GM10847 (cell line): ENCODE data around the gene CLIP1.

Experiments
- POLR2A ChIP-seq: IDR thresholded peaks from 2 replicates; pipeline ENCODE4 v1.6.1; 2011; ENCODE audit not compliant: insufficient read length; ENCODE audit errors: extremely low read depth

CLIP1 gene

DNA sequence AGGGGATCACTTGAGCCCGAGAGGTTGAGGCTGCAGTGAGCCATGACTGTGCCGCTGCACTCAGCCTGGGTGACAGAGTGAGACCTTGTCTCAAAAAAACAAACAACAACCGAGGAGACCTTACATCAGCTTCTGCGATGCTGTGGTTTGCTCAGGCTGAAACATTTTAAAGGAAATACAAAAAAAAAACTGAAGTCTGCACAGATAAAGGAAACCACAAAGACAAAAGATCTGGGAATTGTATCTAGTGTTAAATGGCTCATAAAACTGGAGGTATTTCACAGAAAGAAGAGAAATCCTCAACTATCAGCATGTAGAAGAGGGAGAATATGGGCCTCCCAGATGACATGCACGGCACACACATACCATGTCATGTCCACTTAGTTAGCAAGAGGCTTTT is 95.9 kb downstream of the CLIP1 start:
- no peak for TF ChIP-seq POLR2A

- TF ChIP-seq POLR2A: no peak
These were observed 99.0 kb downstream of the CLIP1 start for GRCh38 chr12:122323311-122324019.

DNA sequence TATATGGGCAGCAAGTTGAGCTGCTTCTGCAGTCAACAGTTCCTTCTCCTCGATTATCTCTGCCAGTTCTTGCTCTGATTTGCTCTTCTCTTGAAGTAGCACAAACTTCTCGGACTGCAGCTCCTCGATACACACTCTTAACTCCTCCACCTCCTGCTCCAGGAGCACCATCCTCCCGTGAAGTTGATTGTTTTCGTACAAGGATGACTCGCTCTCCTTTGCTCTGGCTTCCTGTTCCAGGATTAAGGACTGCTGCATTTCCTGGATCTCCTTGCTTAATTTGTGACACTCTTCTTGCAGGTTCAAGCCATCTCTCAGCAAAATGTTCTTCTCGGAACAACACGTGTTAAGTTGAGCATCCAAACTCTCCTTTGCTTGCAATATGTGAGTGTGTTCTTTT is 100.0 kb downstream of the CLIP1 start:
- no peak for TF ChIP-seq POLR2A

GRCh38 chr12:122318607-122319605 is 103.6 kb downstream of the CLIP1 start:
- no peak for TF ChIP-seq POLR2A

GRCh38 chr12:122312926-122313325 is 109.5 kb downstream of the CLIP1 start:
- no peak for TF ChIP-seq POLR2A

GRCh38 chr12:122311696-122312095 is 110.8 kb downstream of the CLIP1 start:
- TF ChIP-seq POLR2A: no peak

DNA sequence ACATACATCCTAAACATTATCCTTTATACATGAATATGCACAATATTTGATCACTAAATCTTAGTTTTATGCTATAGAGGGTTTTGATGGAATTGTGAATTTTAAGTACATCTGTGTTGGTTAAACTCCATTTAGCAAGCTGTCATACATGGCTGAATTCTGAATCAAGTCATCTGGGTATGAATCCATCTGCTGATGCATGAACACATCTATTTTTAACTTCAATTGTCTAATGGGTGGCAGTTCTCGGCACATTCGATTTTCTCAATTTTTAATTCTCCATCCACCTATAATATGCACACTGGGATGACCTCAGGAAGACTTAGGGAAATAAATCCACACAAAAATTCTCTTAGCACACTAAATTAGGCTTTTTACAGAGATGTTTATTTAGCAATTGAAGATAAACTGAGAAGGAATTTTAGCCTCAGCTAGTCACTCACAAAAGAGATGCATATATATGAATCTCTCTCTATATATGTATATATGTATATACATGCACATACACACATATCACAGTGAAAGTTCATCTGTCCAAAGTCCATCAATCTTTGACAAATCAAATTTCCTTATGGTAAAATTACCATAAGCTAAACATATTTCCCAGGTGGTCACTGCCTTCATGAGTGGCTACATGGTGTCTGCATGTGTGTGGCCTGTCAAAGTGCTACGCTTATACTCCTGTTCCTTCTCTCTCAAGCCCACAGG is 111.7 kb downstream of the CLIP1 start:
- TF ChIP-seq POLR2A: no peak

- TF ChIP-seq POLR2A: no peak
These were observed 112.8 kb downstream of the CLIP1 start for GRCh38 chr12:122309564-122310121.

DNA sequence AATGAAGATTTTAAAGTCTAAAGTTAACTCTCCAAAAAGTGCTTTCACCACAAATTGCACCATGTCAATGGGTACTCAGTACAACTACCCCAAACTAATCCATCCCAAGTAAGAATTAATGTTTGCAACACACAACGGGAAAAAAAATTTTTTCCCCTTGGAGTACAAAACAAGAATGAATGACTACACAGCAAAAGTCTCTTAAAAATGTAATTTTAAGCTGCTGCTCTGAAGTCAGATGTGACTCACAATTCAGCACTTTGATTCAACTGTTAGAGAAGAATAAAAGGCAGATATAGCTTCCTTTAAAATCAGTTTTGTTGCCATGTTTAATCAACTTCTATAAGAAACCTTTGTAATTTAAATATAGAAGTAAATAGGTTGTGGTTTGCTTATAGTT is 113.7 kb downstream of the CLIP1 start:
- no peak for TF ChIP-seq POLR2A

DNA sequence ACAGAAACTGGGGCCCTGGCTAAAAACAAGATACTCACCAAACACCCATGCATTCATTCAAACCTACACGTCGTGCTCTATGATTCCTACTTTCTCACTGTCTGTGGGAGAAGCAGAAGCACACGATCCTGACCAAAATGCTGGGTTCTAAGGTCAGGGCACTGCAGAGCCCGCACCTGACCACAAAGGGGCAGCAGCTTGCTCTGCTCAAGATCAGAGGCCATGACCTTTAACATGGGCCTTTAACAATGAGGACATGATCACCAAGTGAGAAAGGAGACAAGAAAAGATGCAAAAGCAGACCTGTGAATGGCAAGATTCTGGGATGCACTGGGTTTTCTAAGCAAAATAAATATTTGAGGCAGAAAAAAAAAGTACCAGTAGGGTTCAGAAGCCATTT is 116.1 kb downstream of the CLIP1 start:
- no peak for TF ChIP-seq POLR2A

DNA sequence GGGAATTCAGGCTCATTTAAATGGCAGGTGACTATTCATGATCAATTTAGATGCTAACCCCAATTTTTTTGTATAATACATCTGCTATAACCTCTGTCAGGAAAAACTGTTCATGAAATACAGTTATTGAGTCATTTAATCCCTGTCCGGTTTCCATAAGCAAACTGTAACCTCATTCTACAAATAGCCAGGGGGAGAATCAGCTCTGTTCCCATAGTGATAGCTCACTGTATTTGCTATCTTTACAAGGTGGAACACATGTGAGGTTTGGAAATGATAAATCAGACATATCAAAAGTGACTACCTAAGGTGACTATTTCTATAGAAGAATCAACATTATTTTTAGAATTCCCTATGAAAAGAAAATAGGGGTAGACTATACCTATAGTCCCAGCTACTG is 117.5 kb downstream of the CLIP1 start:
- TF ChIP-seq POLR2A: no peak

DNA sequence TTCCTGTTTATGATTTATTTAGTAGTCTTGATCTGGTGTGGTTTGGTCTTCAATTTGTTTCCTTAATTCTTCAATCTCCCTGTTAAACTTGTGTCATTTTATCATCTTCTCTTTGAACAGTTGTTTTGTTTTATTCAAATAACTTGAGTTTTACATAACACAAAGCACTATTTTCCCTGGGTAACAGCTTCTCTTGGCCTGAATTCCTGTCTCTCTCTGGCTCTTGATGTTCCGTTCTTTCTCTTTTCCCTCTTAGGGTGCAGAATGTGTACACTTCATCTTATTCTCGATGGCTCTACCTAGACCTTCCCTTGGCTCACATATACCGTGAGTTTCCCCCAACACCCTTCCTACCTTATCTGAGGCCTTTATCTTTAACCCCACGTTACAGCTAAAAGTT is 119.4 kb downstream of the CLIP1 start:
- no peak for TF ChIP-seq POLR2A

DNA sequence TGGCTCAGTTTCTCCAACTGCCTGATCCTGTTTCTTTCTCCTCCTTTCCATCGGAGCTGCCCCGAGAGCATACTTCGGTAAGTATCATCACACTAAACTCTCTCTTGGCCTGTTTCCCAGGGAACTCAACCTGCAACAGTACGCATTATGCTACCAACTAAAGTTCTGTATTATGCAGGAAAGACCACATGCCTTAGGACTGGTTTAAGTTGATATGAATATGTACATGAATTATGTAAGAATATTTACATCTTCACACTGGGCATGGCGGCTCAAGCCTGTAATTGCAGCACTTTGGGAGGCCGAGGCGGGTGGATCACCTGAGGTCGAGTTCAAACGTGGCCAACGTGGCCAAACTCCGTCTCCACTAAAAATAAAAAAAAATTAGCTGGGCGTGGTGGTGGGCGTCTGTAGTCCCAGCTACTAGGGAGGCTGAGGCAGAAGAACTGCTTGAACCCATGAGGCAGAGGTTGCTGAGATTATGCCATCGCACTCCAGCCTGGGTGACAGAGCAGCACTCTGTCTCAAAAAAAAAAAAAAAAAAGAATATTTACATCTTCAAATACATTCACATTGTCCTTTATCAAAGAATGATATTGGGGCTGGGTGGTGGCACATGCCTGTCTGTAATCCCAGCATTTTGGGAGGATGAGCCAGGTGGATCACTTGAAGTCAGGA is 124.3 kb downstream of the CLIP1 start:
- TF ChIP-seq POLR2A: no peak

- no peak for TF ChIP-seq POLR2A
These were observed 125.0 kb downstream of the CLIP1 start for GRCh38 chr12:122297494-122297893.

DNA sequence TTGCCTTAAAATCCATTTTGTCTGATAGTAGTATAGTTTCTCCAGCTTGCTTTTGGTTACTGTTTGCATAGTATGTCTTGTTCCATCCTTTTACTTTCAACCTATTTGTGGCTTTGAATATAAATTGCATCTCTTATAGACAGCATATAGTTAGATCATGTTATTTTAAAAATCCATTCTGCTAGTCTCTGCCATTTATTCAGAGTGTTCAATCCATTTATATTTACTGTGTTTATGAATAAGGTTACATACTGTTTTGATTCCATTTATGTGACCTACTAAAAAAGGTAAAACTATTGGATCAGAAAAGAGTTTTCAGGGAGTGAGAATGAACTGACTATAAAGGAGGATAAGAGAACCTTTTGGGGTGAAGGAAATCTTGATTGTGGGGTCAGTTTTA is 126.6 kb downstream of the CLIP1 start:
- no peak for TF ChIP-seq POLR2A

- no peak for TF ChIP-seq POLR2A
These were observed 129.4 kb downstream of the CLIP1 start for GRCh38 chr12:122293081-122293480.
